Adipose tissue (tissue), 3 donors: ENCODE measurements around the gene EXOSC10. TPM values are rescaled to one million over a fixed set of nuclear protein-coding genes. Genes with fewer than 3 reads are reported as not detected.
"Not testable (repeated sequence)": the region's sequence is repeated elsewhere in the genome, so short reads cannot be mapped to it uniquely, and the experiment has no call there.

ENCODE experiments used
- H3K27ac ChIP-seq: one replicate; pipeline ENCODE4 v1.5.1; 2013; ENCODE audit warnings: low read depth, low read length
- WGBS, 3 donors: extraction: QIAGEN DNeasy Blood & Tissue Kit; methylation state at CpG; one replicate each; pipeline ENCODE4 v1.1.7; 2013; 5-methylcytosine and 5-hydroxymethylcytosine counted together
- polyA plus RNA-seq, 3 donors: library from polyadenylated mRNA; stranded (reverse); fragments of 200-250 nt; gene quantifications; one replicate each; pipeline ENCODE4 v1.2.3, GENCODE V29; 2013
- donor health status: healthy with polysubstance abuse.
- donor health status: Bipolar disorder and iron deficiency.
- donor health status: healthy.

EXOSC10 gene
- polyA plus RNA-seq, 3 donors: 21.2 to 31.6 (median 25.1) TPM

- WGBS, 3 donors: 90 to 92% (median 90%) methylated on average over 18 of the region's 18 CpGs
- H3K27ac ChIP-seq: no peak overlapping the region
These were observed 31.7 kb downstream of the EXOSC10 start for GRCh38 chr1:11067716-11068599.

GRCh38 chr1:11065796-11066195, 33.9 kb downstream of the EXOSC10 start:
- 93 to 97% (median 94%) methylated on average over 1 of the region's 1 CpG for WGBS, 3 donors

GRCh38 chr1:11064942-11065341, 34.7 kb downstream of the EXOSC10 start:
- 96 to 99% (median 99%) methylated on average over 3 of the region's 3 CpGs for WGBS, 3 donors

More at GRCh38 chr1:11065796-11066195, 33.9 kb downstream of the EXOSC10 start:
- H3K27ac ChIP-seq: no peak overlapping the region

GRCh38 chr1:11063937-11064537, 35.6 kb downstream of the EXOSC10 start:
- not testable (repeated sequence) for H3K27ac ChIP-seq
- 87 to 90% (median 89%) methylated on average over 18 of the region's 18 CpGs for WGBS, 3 donors

More at GRCh38 chr1:11064942-11065341, 34.7 kb downstream of the EXOSC10 start:
- no peak overlapping the region for H3K27ac ChIP-seq

GRCh38 chr1:11062965-11063401, 36.7 kb downstream of the EXOSC10 start:
- 61 to 77% (median 71%) methylated on average over 3 of the region's 3 CpGs for WGBS, 3 donors
- no peak overlapping the region for H3K27ac ChIP-seq

- WGBS, 3 donors: 66 to 77% (median 72%) methylated on average over 5 of the region's 5 CpGs
- H3K27ac ChIP-seq: no peak overlapping the region
These were observed 37.9 kb downstream of the EXOSC10 start for GRCh38 chr1:11061652-11062365.

GRCh38 chr1:11059968-11060830, 39.5 kb downstream of the EXOSC10 start, which contains the start of gene SRM:
Gene SRM, minus strand, starts transcription at chr1:11060018. Its CDS starts 75 bp downstream, at chr1:11059943.
- WGBS, 3 donors: 0 to 1% (median 0%) methylated on average over 32 to 83 of the region's 83 CpGs

GRCh38 chr1:11059155-11059967, 40.3 kb downstream of the EXOSC10 start:
- WGBS, 3 donors: 0 to 2% (median 1%) methylated on average over 48 to 72 of the region's 72 CpGs
- no peak overlapping the region for H3K27ac ChIP-seq

More at GRCh38 chr1:11059968-11060830, 39.5 kb downstream of the EXOSC10 start, which contains the start of gene SRM:
- H3K27ac ChIP-seq: no peak within 1 kb of the TSS

- 30 to 63% (median 52%) methylated on average over 27 to 28 of the region's 28 CpGs for WGBS, 3 donors
- H3K27ac ChIP-seq: no peak overlapping the region
These were observed 41.0 kb downstream of the EXOSC10 start for GRCh38 chr1:11058595-11059154.

- no peak overlapping the region for H3K27ac ChIP-seq
- 92 to 96% (median 96%) methylated on average over 14 of the region's 14 CpGs for WGBS, 3 donors
These were observed 41.6 kb downstream of the EXOSC10 start for GRCh38 chr1:11058026-11058425.

GRCh38 chr1:11057477-11057876, 42.2 kb downstream of the EXOSC10 start:
- 78 to 95% (median 91%) methylated on average over 8 of the region's 8 CpGs for WGBS, 3 donors
- no peak overlapping the region for H3K27ac ChIP-seq

- WGBS, 3 donors: 88 to 94% (median 91%) methylated on average over 7 of the region's 7 CpGs
- H3K27ac ChIP-seq: no peak overlapping the region
These were observed 43.2 kb downstream of the EXOSC10 start for GRCh38 chr1:11056504-11056903.

- no peak overlapping the region for H3K27ac ChIP-seq
- WGBS, 3 donors: 89 to 92% (median 91%) methylated on average over 12 of the region's 12 CpGs
These were observed 44.0 kb downstream of the EXOSC10 start for GRCh38 chr1:11055676-11056075.

- H3K27ac ChIP-seq: no peak overlapping the region
- WGBS, 3 donors: 90 to 95% (median 94%) methylated on average over 21 to 22 of the region's 22 CpGs
These were observed 45.0 kb downstream of the EXOSC10 start for GRCh38 chr1:11054666-11055065.

- WGBS, 3 donors: 90 to 92% (median 90%) methylated on average over 7 of the region's 7 CpGs
- H3K27ac ChIP-seq: no peak overlapping the region
These were observed 45.5 kb downstream of the EXOSC10 start for GRCh38 chr1:11054181-11054580.

- WGBS, 3 donors: 60 to 62% (median 62%) methylated on average over 10 of the region's 10 CpGs
- H3K27ac ChIP-seq: no peak overlapping the region
These were observed 45.9 kb downstream of the EXOSC10 start for GRCh38 chr1:11053758-11054137.
